GM18502 (cell line): Measurements from ENCODE around the gene STX7.
"Not testable (repeated sequence)": the region's sequence is repeated elsewhere in the genome, so short reads cannot be mapped to it uniquely, and the experiment has no call there.

Experiments used
- ATAC-seq: cut with Tn5 transposase; IDR thresholded peaks from one replicate; pipeline ENCODE4 v1.9.1; 2021; ENCODE audit warnings: mild to moderate bottlenecking; ENCODE audit not compliant: unreplicated experiment, poor library complexity

Gene STX7

DNA sequence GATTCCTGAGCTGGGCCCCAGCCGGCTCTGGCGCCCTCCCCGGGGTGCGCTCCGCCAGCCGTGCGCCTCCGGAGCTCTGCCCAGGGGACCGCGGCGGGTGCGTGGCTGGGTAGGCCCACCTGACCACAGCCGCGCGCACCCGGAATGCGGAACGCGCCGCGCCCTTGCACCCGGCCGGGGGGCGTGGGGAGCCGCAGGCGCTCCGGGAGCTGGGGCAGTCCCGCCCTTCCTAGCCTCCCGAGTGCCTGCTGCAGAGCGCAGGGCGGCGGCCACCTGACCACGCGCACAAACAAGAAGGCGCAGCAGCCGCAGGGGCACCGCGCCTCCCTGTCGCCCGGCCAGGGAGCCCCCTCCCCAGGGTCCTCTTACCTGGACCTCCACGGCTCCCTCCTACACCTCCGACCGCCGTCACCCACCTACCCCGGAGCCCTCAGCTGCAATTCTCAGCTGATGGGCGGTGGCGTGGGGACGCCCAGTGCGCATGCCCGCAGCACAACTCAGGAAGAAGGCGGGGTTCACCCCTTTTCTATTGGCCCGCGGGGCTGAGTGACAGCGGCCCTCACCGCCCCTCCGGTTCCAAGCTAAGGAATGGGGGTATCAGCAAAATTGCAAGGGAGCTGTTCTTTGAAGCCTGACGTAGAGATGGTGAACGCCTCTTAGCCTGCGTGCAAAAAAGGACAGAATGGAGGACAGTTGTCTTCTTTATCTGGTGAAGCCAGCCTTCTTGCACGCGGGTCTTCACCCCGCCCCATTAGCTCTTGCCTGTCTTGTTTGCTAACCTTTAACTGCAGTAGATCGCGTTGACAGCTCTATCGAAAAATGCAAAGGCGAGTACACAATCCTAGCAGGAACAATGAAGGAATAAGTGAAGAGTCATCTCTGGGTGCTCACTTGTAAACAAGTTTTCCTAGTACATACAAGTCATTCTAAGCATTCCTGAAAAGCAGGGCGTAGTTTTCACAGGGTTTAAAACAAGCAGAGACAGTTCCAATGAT, at the start of gene STX7:
Gene STX7, minus strand, starts transcription at position 479 of the 995 bp plus-strand sequence. CDS start 9,586 bp downstream, outside the sequence.
- peak; percentile 91 for ATAC-seq

DNA sequence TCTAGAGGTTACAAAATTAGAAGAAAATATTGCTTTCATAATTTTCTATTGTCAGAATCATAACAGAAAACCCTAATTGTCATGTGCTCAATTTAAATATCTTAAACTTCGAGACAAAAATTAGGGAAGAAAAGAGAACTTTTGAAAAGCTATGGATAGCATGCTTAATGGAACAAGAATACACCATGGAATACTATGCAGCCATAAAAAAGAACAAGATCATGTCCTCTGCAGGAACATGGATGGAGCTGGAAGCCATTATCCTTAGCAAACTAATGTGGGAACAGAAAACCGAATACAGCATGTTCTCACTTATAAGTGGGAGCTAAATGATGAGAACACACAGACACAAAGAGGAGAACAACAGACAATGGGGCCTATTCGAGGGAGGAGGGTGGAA, 47.2 kb upstream of the STX7 start:
- ATAC-seq = not testable (repeated sequence)

DNA sequence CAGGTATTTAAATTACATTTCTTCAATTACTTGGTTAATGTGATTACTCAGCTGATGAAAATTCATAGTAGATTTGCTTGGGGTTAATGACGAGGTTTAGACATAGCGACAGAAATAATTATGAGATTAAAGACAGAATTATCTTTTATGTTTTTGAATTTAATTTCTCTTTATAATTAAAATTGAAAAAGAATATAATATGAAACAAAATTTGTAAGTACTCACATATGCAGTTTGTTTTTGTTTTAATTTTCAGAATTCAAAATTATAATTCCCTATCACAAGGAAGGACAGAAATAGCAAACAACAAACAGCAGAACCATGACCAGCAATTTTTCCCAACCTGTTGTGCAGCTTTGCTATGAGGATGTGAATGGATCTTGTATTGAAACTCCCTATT, 39.5 kb upstream of the STX7 start, which contains the start of gene TAAR8:
Gene TAAR8, plus strand, starts transcription at position 301 of the 400 bp plus-strand sequence. Its CDS starts 21 bp downstream, at position 322.
- no peak for ATAC-seq

DNA sequence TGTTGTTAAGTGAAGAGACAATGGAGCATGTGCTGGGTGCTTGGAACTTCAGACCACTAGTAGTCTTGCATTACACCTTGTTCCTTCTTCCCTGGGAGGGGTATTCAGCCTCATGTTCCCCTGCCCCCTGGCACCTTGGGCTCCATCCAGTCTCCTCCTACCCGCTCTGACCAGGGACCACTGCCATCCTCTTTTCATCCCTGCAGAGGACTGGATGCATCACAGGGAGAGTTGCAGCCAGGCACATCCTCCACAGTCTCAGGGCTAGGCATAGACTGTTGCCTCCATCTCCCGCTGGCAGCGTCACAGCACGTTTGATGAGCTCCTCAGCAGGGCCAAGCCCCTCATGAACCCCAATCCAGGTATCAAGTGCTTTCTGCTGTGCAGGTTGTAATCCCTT, 38.3 kb upstream of the STX7 start:
- ATAC-seq = no peak

- ATAC-seq = no peak
Observed at GRCh38 chr6:132548746-132549463, 36.0 kb upstream of the STX7 start.

DNA sequence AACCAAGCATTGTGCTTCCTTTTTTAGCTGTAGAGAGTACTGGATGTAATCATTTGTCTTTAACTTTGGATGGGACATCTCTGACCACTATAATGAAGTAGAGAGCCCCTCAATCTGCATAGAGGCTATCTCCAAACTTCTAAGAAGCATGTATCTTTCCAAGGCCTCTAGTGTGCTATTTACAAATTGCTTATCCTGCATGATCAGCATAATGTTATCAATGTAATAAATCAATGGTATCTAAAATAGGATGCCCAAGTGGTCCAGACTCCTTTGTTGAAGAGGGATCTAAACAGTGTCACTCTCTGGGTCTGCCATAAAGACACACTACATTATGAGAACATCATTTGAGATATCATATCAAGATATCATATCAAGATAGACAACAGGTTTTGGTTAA, 31.9 kb upstream of the STX7 start:
- ATAC-seq = no peak

GRCh38 chr6:132537977-132538376, 25.1 kb upstream of the STX7 start, which contains the start of gene TAAR9:
Gene TAAR9, plus strand, starts transcription at chr6:132538277. Its CDS starts 13 bp downstream, at chr6:132538290.
- ATAC-seq = no peak

- no peak for ATAC-seq
Observed at GRCh38 chr6:132537145-132537544, 24.2 kb upstream of the STX7 start.

- ATAC-seq = not testable (repeated sequence)
Observed at GRCh38 chr6:132534546-132534945, 21.6 kb upstream of the STX7 start.

- peak; percentile 92 for ATAC-seq
Observed at GRCh38 chr6:132530293-132530974, 17.5 kb upstream of the STX7 start.

GRCh38 chr6:132527791-132528190, 14.9 kb upstream of the STX7 start:
- no peak for ATAC-seq

DNA sequence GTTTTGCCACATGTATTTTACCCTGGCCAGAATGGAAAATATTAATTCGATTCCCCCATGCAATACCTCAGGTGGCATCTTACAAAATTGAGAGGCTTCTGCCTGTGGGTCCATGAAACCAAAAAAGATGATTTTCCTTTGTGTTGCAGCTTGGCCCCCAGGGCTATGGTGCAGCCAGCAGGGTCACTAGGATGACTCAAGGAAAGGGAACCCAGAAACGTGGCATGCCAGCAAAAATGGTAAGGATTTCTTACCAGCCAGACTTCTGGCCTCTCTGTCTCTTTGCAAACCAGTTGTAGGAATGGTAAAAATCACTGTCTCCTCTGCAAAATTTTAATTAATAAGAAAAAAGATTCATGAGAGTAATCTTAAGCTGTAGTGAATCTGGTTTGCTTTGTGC, 13.5 kb upstream of the STX7 start:
- ATAC-seq = no peak

DNA sequence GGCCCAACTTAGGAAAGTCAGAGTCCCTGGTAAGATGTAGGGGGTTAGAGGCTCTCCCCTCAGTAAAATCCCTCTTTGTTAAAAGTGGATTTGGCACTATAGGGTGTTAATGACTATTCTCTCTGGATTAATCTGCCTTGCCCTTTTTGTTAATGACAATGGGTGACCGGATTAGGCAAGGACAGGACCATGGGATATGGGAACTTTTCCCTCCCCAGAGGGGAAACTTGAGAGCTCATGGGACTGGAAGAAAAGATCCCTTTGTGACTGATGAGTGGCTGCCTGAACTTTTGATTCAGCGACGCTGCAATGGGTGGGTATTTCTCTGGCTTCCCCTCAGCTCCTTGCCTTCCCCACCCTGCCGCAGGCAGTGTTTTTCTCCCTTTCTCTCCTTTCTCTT, 12.9 kb upstream of the STX7 start:
- ATAC-seq = no peak

GRCh38 chr6:132524646-132525045, 11.7 kb upstream of the STX7 start:
- no peak for ATAC-seq

DNA sequence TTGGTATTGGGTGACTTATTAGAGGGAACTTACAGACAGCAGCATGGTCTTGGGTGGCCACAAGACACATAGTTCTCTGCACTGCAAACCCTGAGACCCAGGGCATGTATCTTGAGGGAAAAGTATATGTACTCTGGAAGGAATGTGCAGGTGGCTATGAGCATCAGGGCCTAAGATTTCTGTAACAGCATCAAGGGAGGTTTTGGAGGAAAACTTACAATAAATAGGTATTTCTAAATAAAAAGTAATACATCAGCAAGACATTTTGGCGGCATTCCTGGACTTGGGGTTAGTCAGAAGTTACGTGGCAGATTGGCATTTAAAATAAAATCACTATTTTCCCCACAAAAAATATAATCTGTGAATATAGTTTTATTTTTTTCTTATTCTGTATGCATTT, 8.0 kb upstream of the STX7 start:
- no peak for ATAC-seq

- no peak for ATAC-seq
Observed at GRCh38 chr6:132515386-132515785, 2.5 kb upstream of the STX7 start.

- no peak for ATAC-seq
Observed at GRCh38 chr6:132513831-132514545, 1.1 kb upstream of the STX7 start.

- ATAC-seq = no peak
Observed at GRCh38 chr6:132512342-132512637, 626 bp downstream of the STX7 start.

GRCh38 chr6:132511831-132512220, 1.1 kb downstream of the STX7 start:
- ATAC-seq = no peak

- ATAC-seq = no peak
Observed at GRCh38 chr6:132511210-132511830, 1.6 kb downstream of the STX7 start.
